GM18507 (cell line): ENCODE data around the gene TPD52L2.
"Not testable (repeated sequence)": the region's sequence is repeated elsewhere in the genome, so short reads cannot be mapped to it uniquely, and the experiment has no call there.

Experiments
- DNase-seq: peaks from one replicate; pipeline ENCODE4 v3.0.0; 2011; ENCODE audit warnings: low read depth; ENCODE audit not compliant: insufficient read length; ENCODE audit errors: extremely low spot score
- FAIRE-seq: peaks from 2 replicates; lab custom pipeline; 2011; peaks lifted over from hg19 to GRCh38; lab: Jason Lieb, UNC

Gene TPD52L2

GRCh38 chr20:63917811-63918210 is 52.7 kb downstream of the TPD52L2 start:
- DNase-seq (no peak), FAIRE-seq (peak; percentile 67)

GRCh38 chr20:63919130-63919529 is 54.1 kb downstream of the TPD52L2 start:
- DNase-seq = no peak
- no peak for FAIRE-seq

- DNase-seq (no peak), FAIRE-seq (no peak)
Observed at GRCh38 chr20:63920226-63920625, 55.2 kb downstream of the TPD52L2 start.

GRCh38 chr20:63923651-63924050 is 58.6 kb downstream of the TPD52L2 start:
- DNase-seq = no peak
- FAIRE-seq = no peak

GRCh38 chr20:63924241-63924640 is 59.2 kb downstream of the TPD52L2 start:
- FAIRE-seq = no peak
- no peak for DNase-seq

GRCh38 chr20:63926298-63926697 is 61.2 kb downstream of the TPD52L2 start:
- FAIRE-seq (no peak), DNase-seq (no peak)

GRCh38 chr20:63929071-63929470 is 64.0 kb downstream of the TPD52L2 start:
- DNase-seq (no peak), FAIRE-seq (no peak)

- not testable (repeated sequence) for DNase-seq, FAIRE-seq
Observed at GRCh38 chr20:63929473-63929883, 64.4 kb downstream of the TPD52L2 start.

GRCh38 chr20:63930971-63931553 is 66.0 kb downstream of the TPD52L2 start:
- DNase-seq = no peak
- no peak for FAIRE-seq

- FAIRE-seq (no peak), DNase-seq (no peak)
Observed at GRCh38 chr20:63931735-63932134, 66.7 kb downstream of the TPD52L2 start.

- DNase-seq (no peak), FAIRE-seq (no peak)
Observed at GRCh38 chr20:63932606-63933160, 67.6 kb downstream of the TPD52L2 start.

- DNase-seq (no peak), FAIRE-seq (no peak)
Observed at GRCh38 chr20:63933646-63934045, 68.6 kb downstream of the TPD52L2 start.

- DNase-seq (no peak), FAIRE-seq (no peak)
Observed at GRCh38 chr20:63934271-63935068, 69.4 kb downstream of the TPD52L2 start.

- FAIRE-seq = no peak
Observed at GRCh38 chr20:63935447-63935846, 70.4 kb downstream of the TPD52L2 start.

GRCh38 chr20:63937596-63937995 is 72.5 kb downstream of the TPD52L2 start:
- DNase-seq (no peak), FAIRE-seq (no peak)

More at GRCh38 chr20:63935447-63935846, 70.4 kb downstream of the TPD52L2 start:
- no peak for DNase-seq

GRCh38 chr20:63939061-63939935 is 74.2 kb downstream of the TPD52L2 start:
- DNase-seq (no peak), FAIRE-seq (no peak)

- DNase-seq = no peak
- FAIRE-seq = no peak
Observed at GRCh38 chr20:63940071-63940471, 75.0 kb downstream of the TPD52L2 start.

GRCh38 chr20:63940472-63941266 is 75.6 kb downstream of the TPD52L2 start:
- FAIRE-seq (no peak), DNase-seq (no peak)
